ENCODE data around the gene ERLIN1. TPM values are rescaled to one million over a fixed set of nuclear protein-coding genes. Genes with fewer than 3 reads are reported as not detected.

ERLIN1 gene
- total RNA-seq, 2 donors from 2014 or later: 15.1 to 17.8 TPM

- H3K9me3 Mint-ChIP-seq: no peaks in the 10 kb centered on the region
- DNase-seq (no peak), ATAC-seq (replicated peaks in 1 of 2) (peak; percentile 72 to 79)
- no peaks in the 10 kb centered on the region for H3K27me3 Mint-ChIP-seq (ENCODE audit: low read depth)
- peak overlapping the region; percentile 99 for H3K4me3 Mint-ChIP-seq
- peaks cover 12 to 33% of the 10 kb centered on the region in 2 donors for H3K36me3 Mint-ChIP-seq (ENCODE audit: insufficient read depth in 2 of 2)
- H3K4me1 Mint-ChIP-seq (ENCODE audit: low read depth): peaks cover 59% of the 10 kb centered on the region
- H3K27ac Mint-ChIP-seq: peak overlapping the region; percentile 85
These were observed 704 bp upstream of the ERLIN1 start for GRCh38 chr10:100186253-100187212.

- H3K9me3 Mint-ChIP-seq: no peaks in the 10 kb centered on the region
- peak overlapping the region; percentile 85 for H3K27ac Mint-ChIP-seq
- no peak for ATAC-seq (replicated peaks in 1 of 2)
- H3K27me3 Mint-ChIP-seq (ENCODE audit: low read depth): no peaks in the 10 kb centered on the region
- peaks cover 62% of the 10 kb centered on the region for H3K4me1 Mint-ChIP-seq (ENCODE audit: low read depth)
- peaks cover 8 to 27% of the 10 kb centered on the region in 2 donors for H3K36me3 Mint-ChIP-seq (ENCODE audit: insufficient read depth in 2 of 2)
- DNase-seq: no peak
- H3K4me3 Mint-ChIP-seq: peak overlapping the region; percentile 99
These were observed 989 bp downstream of the ERLIN1 start for GRCh38 chr10:100184840-100185239.

GRCh38 chr10:100184426-100184825 lies 1.4 kb downstream of the ERLIN1 start:
- DNase-seq (no peak), ATAC-seq (replicated peaks in 1 of 2) (no peak)
- Mint-ChIP-seq H3K36me3 (ENCODE audit: insufficient read depth in 2 of 2) (peaks cover 8 to 27% of the 10 kb centered on the region in 2 donors), H3K4me3 (peak overlapping the region; percentile 99), H3K27ac (peak overlapping the region; percentile 50), H3K9me3 (no peaks in the 10 kb centered on the region), H3K27me3 (ENCODE audit: low read depth) (no peaks in the 10 kb centered on the region), H3K4me1 (ENCODE audit: low read depth) (peaks cover 62% of the 10 kb centered on the region)

GRCh38 chr10:100183481-100183880 lies 2.3 kb downstream of the ERLIN1 start:
- no peaks in the 10 kb centered on the region for H3K9me3 Mint-ChIP-seq
- ATAC-seq (replicated peaks in 1 of 2) (no peak), DNase-seq (no peak)
- peak overlapping the region in 1 of 2 donors; percentile 99 for H3K4me3 Mint-ChIP-seq
- H3K27me3 Mint-ChIP-seq (ENCODE audit: low read depth): no peaks in the 10 kb centered on the region
- H3K4me1 Mint-ChIP-seq (ENCODE audit: low read depth): peaks cover 57% of the 10 kb centered on the region
- peaks cover 8 to 27% of the 10 kb centered on the region in 2 donors for H3K36me3 Mint-ChIP-seq (ENCODE audit: insufficient read depth in 2 of 2)
- H3K27ac Mint-ChIP-seq: peak overlapping the region; percentile 58

GRCh38 chr10:100182908-100183307 lies 2.9 kb downstream of the ERLIN1 start:
- no peak for ATAC-seq (replicated peaks in 1 of 2)
- peaks cover 11 to 29% of the 10 kb centered on the region in 2 donors for H3K36me3 Mint-ChIP-seq (ENCODE audit: insufficient read depth in 2 of 2)
- no peak for DNase-seq
- H3K4me1 Mint-ChIP-seq (ENCODE audit: low read depth): peaks cover 51% of the 10 kb centered on the region
- peak overlapping the region in 1 of 2 donors; percentile 39 for H3K4me3 Mint-ChIP-seq
- H3K27me3 Mint-ChIP-seq (ENCODE audit: low read depth): no peaks in the 10 kb centered on the region
- H3K9me3 Mint-ChIP-seq: no peaks in the 10 kb centered on the region
- H3K27ac Mint-ChIP-seq: peak overlapping the region; percentile 89

- Mint-ChIP-seq H3K36me3 (ENCODE audit: insufficient read depth in 2 of 2) (peaks cover 12 to 27% of the 10 kb centered on the region in 2 donors), H3K27me3 (ENCODE audit: low read depth) (no peaks in the 10 kb centered on the region), H3K9me3 (no peaks in the 10 kb centered on the region), H3K4me1 (ENCODE audit: low read depth) (peaks cover 45% of the 10 kb centered on the region), H3K27ac (peak overlapping the region; percentile 89), H3K4me3 (peak overlapping the region in 1 of 2 donors; percentile 39)
- no peak for DNase-seq
- ATAC-seq (replicated peaks in 1 of 2): no peak
These were observed 3.5 kb downstream of the ERLIN1 start for GRCh38 chr10:100182281-100182680.

- Mint-ChIP-seq H3K4me1 (ENCODE audit: low read depth) (peaks cover 48% of the 10 kb centered on the region), H3K9me3 (no peaks in the 10 kb centered on the region), H3K27me3 (ENCODE audit: low read depth) (no peaks in the 10 kb centered on the region), H3K4me3 (no peak overlapping the region), H3K27ac (no peak overlapping the region), H3K36me3 (ENCODE audit: insufficient read depth in 2 of 2) (peaks cover 19 to 43% of the 10 kb centered on the region in 2 donors)
- ATAC-seq (replicated peaks in 1 of 2) (no peak), DNase-seq (no peak)
These were observed 10.0 kb downstream of the ERLIN1 start for GRCh38 chr10:100175875-100176274.

- H3K4me3 Mint-ChIP-seq: peak overlapping the region; percentile 60 to 87
- no peaks in the 10 kb centered on the region for H3K9me3 Mint-ChIP-seq
These were observed 10.8 kb downstream of the ERLIN1 start for GRCh38 chr10:100174699-100175677.

GRCh38 chr10:100173035-100173434 lies 12.8 kb downstream of the ERLIN1 start:
- Mint-ChIP-seq H3K9me3 (no peaks in the 10 kb centered on the region), H3K4me1 (ENCODE audit: low read depth) (peaks cover 56% of the 10 kb centered on the region), H3K4me3 (no peak overlapping the region), H3K27me3 (ENCODE audit: low read depth) (no peaks in the 10 kb centered on the region), H3K36me3 (ENCODE audit: insufficient read depth in 2 of 2) (peaks cover 21 to 40% of the 10 kb centered on the region in 2 donors), H3K27ac (no peak overlapping the region)
- ATAC-seq (replicated peaks in 1 of 2) (peak in 1 of 2 donors; percentile 23), DNase-seq (no peak)

More at GRCh38 chr10:100174699-100175677, 10.8 kb downstream of the ERLIN1 start:
- peak; percentile 28 to 39 for DNase-seq
- H3K36me3 Mint-ChIP-seq (ENCODE audit: insufficient read depth in 2 of 2): peaks cover 23 to 43% of the 10 kb centered on the region in 2 donors
- peak; percentile 99 for ATAC-seq (replicated peaks in 1 of 2)
- peaks cover 46% of the 10 kb centered on the region for H3K4me1 Mint-ChIP-seq (ENCODE audit: low read depth)
- peak overlapping the region; percentile 77 for H3K27ac Mint-ChIP-seq
- H3K27me3 Mint-ChIP-seq (ENCODE audit: low read depth): no peaks in the 10 kb centered on the region

- H3K36me3 Mint-ChIP-seq (ENCODE audit: insufficient read depth in 2 of 2): peaks cover 20 to 38% of the 10 kb centered on the region in 2 donors
- H3K27me3 Mint-ChIP-seq (ENCODE audit: low read depth): no peaks in the 10 kb centered on the region
- H3K9me3 Mint-ChIP-seq: no peaks in the 10 kb centered on the region
- H3K27ac Mint-ChIP-seq: no peak overlapping the region
- peaks cover 63% of the 10 kb centered on the region for H3K4me1 Mint-ChIP-seq (ENCODE audit: low read depth)
- no peak overlapping the region for H3K4me3 Mint-ChIP-seq
- no peak for ATAC-seq (replicated peaks in 1 of 2)
- DNase-seq: no peak
These were observed 13.5 kb downstream of the ERLIN1 start for GRCh38 chr10:100172349-100172748.

- Mint-ChIP-seq H3K4me3 (peak overlapping the region; percentile 39 to 71), H3K27me3 (ENCODE audit: low read depth) (no peaks in the 10 kb centered on the region), H3K36me3 (ENCODE audit: insufficient read depth in 2 of 2) (peaks cover 15 to 23% of the 10 kb centered on the region in 2 donors), H3K9me3 (no peaks in the 10 kb centered on the region), H3K4me1 (ENCODE audit: low read depth) (peaks cover 51% of the 10 kb centered on the region), H3K27ac (peak overlapping the region; percentile 52)
- no peak for DNase-seq
- peak in 1 of 2 donors; percentile 47 for ATAC-seq (replicated peaks in 1 of 2)
These were observed 17.6 kb downstream of the ERLIN1 start for GRCh38 chr10:100168313-100168643.

- Mint-ChIP-seq H3K36me3 (ENCODE audit: insufficient read depth in 2 of 2) (peaks cover 11 to 22% of the 10 kb centered on the region in 2 donors), H3K9me3 (no peaks in the 10 kb centered on the region), H3K27ac (peak overlapping the region; percentile 52), H3K4me1 (ENCODE audit: low read depth) (peaks cover 50% of the 10 kb centered on the region), H3K4me3 (peak overlapping the region; percentile 39 to 71), H3K27me3 (ENCODE audit: low read depth) (no peaks in the 10 kb centered on the region)
- DNase-seq (no peak), ATAC-seq (replicated peaks in 1 of 2) (peak in 1 of 2 donors; percentile 19)
These were observed 18.1 kb downstream of the ERLIN1 start for GRCh38 chr10:100167553-100168312.
